ENCODE measurements around the gene METTL25B. TPM values are rescaled to one million over a fixed set of nuclear protein-coding genes. Genes with fewer than 3 reads are reported as not detected.

The METTL25B gene
- total RNA-seq, 1 donor from 2014 or later, result 39.2 TPM

DNA sequence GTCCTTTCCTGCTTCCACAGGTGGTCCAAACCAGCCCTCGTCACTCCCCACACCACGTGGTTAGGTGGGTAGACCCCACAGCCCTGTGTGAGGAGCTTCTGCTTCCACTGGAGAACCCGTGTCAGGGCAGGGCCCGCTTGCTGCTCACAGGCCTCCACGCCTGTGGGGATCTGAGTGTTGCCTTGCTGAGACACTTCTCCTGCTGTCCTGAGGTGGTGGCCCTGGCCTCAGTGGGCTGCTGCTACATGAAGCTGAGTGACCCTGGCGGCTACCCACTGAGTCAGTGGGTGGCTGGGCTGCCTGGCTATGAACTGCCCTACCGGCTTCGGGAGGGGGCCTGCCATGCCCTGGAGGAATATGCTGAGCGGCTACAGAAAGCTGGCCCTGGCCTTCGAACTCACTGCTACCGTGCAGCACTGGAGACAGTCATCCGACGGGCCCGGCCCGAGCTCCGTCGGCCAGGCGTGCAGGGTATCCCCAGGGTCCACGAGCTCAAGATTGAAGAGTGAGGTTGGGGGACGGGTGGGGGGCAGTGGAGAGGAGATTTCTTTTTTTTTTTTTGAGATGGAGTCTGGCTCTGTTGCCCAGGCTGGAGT lies 5.8 kb downstream of the METTL25B start:
- no peaks in the 10 kb centered on the region for H3K9me3 Mint-ChIP-seq
- peaks cover 10% of the 10 kb centered on the region for H3K4me1 Mint-ChIP-seq
- TF ChIP-seq, protein P1, sequence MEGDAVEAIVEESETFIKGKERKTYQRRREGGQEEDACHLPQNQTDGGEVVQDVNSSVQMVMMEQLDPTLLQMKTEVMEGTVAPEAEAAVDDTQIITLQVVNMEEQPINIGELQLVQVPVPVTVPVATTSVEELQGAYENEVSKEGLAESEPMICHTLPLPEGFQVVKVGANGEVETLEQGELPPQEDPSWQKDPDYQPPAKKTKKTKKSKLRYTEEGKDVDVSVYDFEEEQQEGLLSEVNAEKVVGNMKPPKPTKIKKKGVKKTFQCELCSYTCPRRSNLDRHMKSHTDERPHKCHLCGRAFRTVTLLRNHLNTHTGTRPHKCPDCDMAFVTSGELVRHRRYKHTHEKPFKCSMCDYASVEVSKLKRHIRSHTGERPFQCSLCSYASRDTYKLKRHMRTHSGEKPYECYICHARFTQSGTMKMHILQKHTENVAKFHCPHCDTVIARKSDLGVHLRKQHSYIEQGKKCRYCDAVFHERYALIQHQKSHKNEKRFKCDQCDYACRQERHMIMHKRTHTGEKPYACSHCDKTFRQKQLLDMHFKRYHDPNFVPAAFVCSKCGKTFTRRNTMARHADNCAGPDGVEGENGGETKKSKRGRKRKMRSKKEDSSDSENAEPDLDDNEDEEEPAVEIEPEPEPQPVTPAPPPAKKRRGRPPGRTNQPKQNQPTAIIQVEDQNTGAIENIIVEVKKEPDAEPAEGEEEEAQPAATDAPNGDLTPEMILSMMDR (IDR thresholded peaks at IDR 0.05; ENCODE audit: unreplicated experiment), result no peak
- H3K4me3 Mint-ChIP-seq, result no peak overlapping the region
- no peaks in the 10 kb centered on the region for H3K27me3 Mint-ChIP-seq (ENCODE audit: low read depth)
- H3K36me3 Mint-ChIP-seq, result peaks cover 12% of the 10 kb centered on the region
- DNase-seq (ENCODE audit: low spot score in 2 of 2, unreplicated experiment in 2 of 2), result no peak
- no peak overlapping the region for H3K27ac Mint-ChIP-seq

DNA sequence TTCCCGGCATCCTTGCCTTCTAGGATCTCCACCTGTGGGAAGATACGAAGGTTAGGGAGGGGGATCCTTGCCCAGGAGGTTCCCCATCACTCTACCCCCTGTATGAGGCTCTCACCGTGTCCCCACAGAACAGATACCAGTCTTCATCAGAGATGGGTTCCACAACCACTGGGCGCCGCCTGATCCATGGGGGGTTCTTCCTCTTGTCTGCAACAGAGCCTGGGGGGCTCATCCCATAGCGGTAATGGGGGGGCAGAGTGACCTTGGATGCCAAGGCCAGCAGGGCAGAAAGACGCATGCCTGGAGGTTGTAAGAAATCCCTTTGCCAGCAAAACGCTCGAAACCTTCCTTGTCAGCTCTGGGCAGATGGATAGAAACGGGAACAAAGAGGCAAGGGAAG lies 10.1 kb downstream of the METTL25B start:
- no peak overlapping the region for H3K4me3 Mint-ChIP-seq
- peaks cover 17% of the 10 kb centered on the region for H3K36me3 Mint-ChIP-seq

DNA sequence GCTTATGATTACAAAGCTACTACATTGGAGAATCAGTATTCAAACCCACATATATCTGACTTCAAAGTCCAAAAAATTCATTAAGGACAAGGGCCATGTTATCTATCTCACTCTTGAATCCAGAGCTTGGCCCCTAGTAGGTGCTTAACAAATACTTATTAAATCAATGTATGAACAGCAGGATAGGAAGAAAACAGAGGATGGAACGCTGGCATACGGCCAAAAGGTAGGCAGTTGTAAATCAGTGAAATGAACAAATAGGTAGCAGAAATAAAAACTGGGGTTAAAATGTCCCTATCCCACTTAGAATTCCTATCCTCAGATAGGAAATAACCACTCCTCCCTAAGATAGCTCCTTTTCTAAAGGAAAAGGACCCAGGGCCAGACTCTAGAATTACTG lies 10.6 kb downstream of the METTL25B start:
- TF ChIP-seq, protein P1 (IDR thresholded peaks at IDR 0.05; ENCODE audit: unreplicated experiment), result no peak
- Mint-ChIP-seq H3K36me3 (peaks cover 17% of the 10 kb centered on the region), H3K27ac (no peak overlapping the region), H3K4me3 (peak overlapping the region; percentile 36), H3K27me3 (ENCODE audit: low read depth) (no peaks in the 10 kb centered on the region), H3K4me1 (peaks cover 20% of the 10 kb centered on the region), H3K9me3 (no peaks in the 10 kb centered on the region)
- DNase-seq (ENCODE audit: low spot score in 2 of 2, unreplicated experiment in 2 of 2), result no peak

More for the DNA sequence above, 10.1 kb downstream of the METTL25B start:
- no peak for DNase-seq (ENCODE audit: low spot score in 2 of 2, unreplicated experiment in 2 of 2)
- TF ChIP-seq, protein P1 (IDR thresholded peaks at IDR 0.05; ENCODE audit: unreplicated experiment), result no peak
- H3K9me3 Mint-ChIP-seq, result no peaks in the 10 kb centered on the region
- H3K27ac Mint-ChIP-seq, result no peak overlapping the region
- no peaks in the 10 kb centered on the region for H3K27me3 Mint-ChIP-seq (ENCODE audit: low read depth)
- H3K4me1 Mint-ChIP-seq, result peaks cover 20% of the 10 kb centered on the region

DNA sequence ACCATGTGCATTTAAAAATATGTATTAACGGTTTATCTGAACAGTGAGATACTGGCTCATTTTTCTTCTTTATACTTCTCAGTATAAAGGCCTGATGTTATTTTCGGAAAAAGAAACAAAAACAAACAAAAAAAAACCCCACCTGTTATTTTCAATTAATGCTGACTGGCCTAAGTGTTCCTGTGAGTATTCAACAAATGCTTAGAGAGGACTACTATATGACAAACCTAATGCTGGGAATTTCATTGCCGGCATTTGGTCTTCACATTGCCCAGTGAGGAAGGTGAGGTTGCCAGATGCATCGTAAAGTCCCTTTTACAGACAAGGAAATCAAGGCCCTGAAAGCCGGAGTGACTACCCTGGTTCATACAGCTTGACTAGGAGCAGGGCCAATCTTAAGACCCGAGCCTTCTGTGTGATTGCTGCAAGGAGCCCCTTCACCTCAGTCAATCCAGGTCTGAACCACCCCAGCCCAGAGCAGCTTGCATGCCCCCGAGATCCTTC lies 12.0 kb downstream of the METTL25B start:
- Mint-ChIP-seq H3K27ac (peak overlapping the region; percentile 100), H3K27me3 (ENCODE audit: low read depth) (no peaks in the 10 kb centered on the region), H3K4me3 (peak overlapping the region; percentile 97), H3K4me1 (peaks cover 20% of the 10 kb centered on the region), H3K36me3 (peaks cover 17% of the 10 kb centered on the region), H3K9me3 (no peaks in the 10 kb centered on the region)
- TF ChIP-seq, protein P1 (IDR thresholded peaks at IDR 0.05; ENCODE audit: unreplicated experiment), result no peak
- DNase-seq (ENCODE audit: low spot score in 2 of 2, unreplicated experiment in 2 of 2), result no peak

DNA sequence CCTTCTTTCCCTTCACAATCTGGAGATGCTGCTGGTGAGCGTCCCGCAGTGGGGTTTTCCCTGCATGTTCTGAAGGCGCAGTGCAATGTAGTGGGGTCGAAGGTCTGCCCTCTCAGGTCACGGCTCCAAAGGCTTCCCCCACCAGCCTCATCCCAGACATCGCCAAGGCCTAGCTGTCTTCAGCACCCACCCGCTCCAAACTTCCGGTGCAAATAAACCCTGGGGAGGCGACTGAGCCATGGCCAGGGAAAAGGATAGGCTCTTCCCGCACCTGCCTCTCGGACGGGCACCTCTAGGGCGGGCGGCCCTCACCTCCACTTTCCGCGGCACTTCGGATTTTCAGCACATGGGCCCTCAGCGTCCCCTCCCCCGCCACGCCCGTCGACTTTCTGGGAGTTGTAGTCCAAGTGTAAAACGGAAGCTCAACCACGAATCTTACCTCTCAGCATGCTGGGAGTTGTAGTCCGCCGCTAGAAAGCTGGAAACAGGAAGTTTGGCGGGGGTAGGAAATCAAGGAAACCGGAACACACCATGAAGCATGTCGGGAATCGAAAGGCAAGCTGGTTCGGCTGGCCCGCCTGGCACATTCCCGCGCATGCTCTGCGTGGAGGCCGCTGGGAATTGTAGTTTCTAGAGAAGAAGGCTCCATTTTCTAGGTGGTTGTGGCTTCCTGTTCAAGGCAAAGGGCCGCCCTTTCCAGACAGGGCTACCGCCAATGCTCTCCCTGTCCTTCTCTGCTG lies 12.6 kb downstream of the METTL25B start, which contains the start of gene MRPL24:
TSS of gene MRPL24 (minus strand) at position 348 of the 740 bp plus-strand sequence. CDS start 2,384 bp downstream, outside the sequence.
- DNase-seq (ENCODE audit: low spot score in 2 of 2, unreplicated experiment in 2 of 2), result peak; percentile 83 to 95
- H3K36me3 Mint-ChIP-seq, result peaks cover 21% of the 10 kb centered on the region
- TF ChIP-seq, protein P1 (IDR thresholded peaks at IDR 0.05; ENCODE audit: unreplicated experiment), result no peak
- H3K4me3 Mint-ChIP-seq, result peak within 1 kb of the TSS; percentile 97
- H3K9me3 Mint-ChIP-seq, result no peaks in the 10 kb centered on the region
- peaks cover 25% of the 10 kb centered on the region for H3K4me1 Mint-ChIP-seq
- H3K27ac Mint-ChIP-seq, result peak within 1 kb of the TSS; percentile 100
- H3K27me3 Mint-ChIP-seq (ENCODE audit: low read depth), result no peaks in the 10 kb centered on the region

All from mesothelial cell of epicardium (in vitro differentiated cells).